ENCODE measurements around the gene ATP6V1G2.

DNA sequence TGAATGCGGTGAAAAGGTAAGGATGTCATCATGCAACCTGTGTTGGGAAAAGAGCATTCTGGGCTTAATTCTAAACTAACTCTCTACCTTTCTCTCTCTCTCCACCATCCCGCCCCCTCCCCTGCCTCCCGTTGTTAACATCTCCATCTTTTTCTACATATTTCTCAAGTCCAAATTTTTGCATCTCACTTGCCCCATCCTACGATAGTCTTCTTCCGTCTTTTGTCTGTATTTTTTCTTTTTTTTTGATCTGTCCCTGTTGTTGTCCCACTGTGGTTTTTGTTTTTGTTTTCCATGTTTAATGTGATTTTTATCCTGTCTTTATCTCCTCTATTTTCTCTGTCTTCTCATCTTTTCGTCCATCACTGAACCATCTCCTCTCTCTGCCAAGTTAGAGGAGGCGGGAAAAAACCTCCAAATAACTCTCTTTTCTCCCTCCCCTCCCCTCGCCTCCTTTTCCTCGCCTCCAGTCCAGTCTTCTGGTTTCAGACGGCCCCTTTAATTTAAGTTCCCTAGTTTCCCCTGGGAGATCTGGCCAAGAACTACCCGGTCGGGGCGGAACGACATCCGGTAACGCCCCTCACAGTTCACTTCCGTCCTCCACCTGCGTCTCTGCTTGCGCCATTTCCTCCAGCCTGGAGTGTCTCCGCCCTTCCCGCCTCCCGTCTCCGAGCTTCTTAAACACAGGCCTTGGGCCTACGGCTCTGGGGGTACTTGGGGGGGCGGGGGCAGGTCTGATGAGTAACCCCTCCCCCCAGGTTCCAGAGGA, 734 bp upstream of the ATP6V1G2 start, which contains the start of gene NFKBIL1:
- TF ChIP-seq CTCF (IDR thresholded peaks at IDR 0.05; ENCODE audit: borderline replicate concordance, extremely low read depth, low read length, poor library complexity, severe bottlenecking), result no peak
- no peak for TF ChIP-seq EZH2 (IDR thresholded peaks at IDR 0.05; ENCODE audit: borderline replicate concordance, low read depth, low read length, severe bottlenecking)

Data from DND-41 (cell line).